CD4-positive, alpha-beta T cell (primary cell): ENCODE results near the gene SIN3B. TPM values are rescaled to one million over a fixed set of nuclear protein-coding genes. Genes with fewer than 3 reads are reported as not detected.

ENCODE experiments used
- ATAC-seq: fragments of 200-7000 bp; cut with Tn5 transposase; one replicate; pipeline ENCODE4 v1.10.0; 2022; ENCODE audit warnings: mild to moderate bottlenecking; ENCODE audit not compliant: poor library complexity
- CTCF ChIA-PET: fragments of 350-600 bp; sonication (Branson Sonifier 250); formaldehyde crosslinking; loops from one replicate; lab custom pipeline; 2021; ENCODE audit warnings: antibody characterized with exemption, inconsistent platforms; lab: Charles Lee
- POLR2A ChIA-PET: fragments of 350-600 bp; sonication (Branson Sonifier 250); formaldehyde crosslinking; loops from one replicate; lab custom pipeline; 2021; ENCODE audit warnings: antibody characterized with exemption, inconsistent platforms; lab: Charles Lee
- DNase-seq, 14 experiments: peaks; one replicate each; pipeline ENCODE4 v3.0.0-alpha.2; 2013 to 2020; ENCODE audit warnings: mixed read lengths in 2 of 14
- H3K27ac ChIP-seq, 2 donors: one replicate each; pipeline versions ENCODE4 v1.5.1 to v1.7.0; 2013; ENCODE audit warnings: low read length in 2 of 2, low read depth in 1 of 2, mild to moderate bottlenecking in 1 of 2
- H3K27me3 ChIP-seq, 2 experiments: 1 replicate in 1 of 2; 2 replicates in 1 of 2; pipeline versions ENCODE4 v1.6.1 to v1.7.0; 2013; ENCODE audit warnings: low read length in 2 of 2, control low read depth in 1 of 2, mild to moderate bottlenecking in 1 of 2, moderate library complexity in 1 of 2; ENCODE audit not compliant: insufficient read depth in 2 of 2, control insufficient read depth in 1 of 2
- H3K36me3 ChIP-seq: one replicate; pipeline ENCODE4 v1.6.1; 2013; ENCODE audit warnings: low read length, control low read depth; ENCODE audit not compliant: insufficient read depth
- H3K4me1 ChIP-seq: one replicate; pipeline ENCODE4 v1.6.1; 2013; ENCODE audit warnings: low read length, control low read depth; ENCODE audit not compliant: insufficient read depth
- H3K4me3 ChIP-seq: one replicate; pipeline ENCODE4 v1.5.1; 2013; ENCODE audit warnings: mild to moderate bottlenecking, low read length, moderate library complexity
- H3K9me3 ChIP-seq, 2 experiments: 1 replicate in 1 of 2; 2 replicates in 1 of 2; pipeline versions ENCODE4 v1.6.1 to v1.7.0; 2013; ENCODE audit warnings: low read length in 2 of 2, mild to moderate bottlenecking in 2 of 2, control low read depth in 1 of 2, moderate library complexity in 1 of 2; ENCODE audit not compliant: control insufficient read depth in 1 of 2, insufficient read depth in 1 of 2
- H3K27ac Mint-ChIP-seq: one replicate; pipeline ENCODE4 v1.8.0; 2020; ENCODE audit warnings: mixed read lengths
- H3K27me3 Mint-ChIP-seq: one replicate; pipeline ENCODE4 v1.8.0; 2021; ENCODE audit warnings: mixed read lengths
- H3K36me3 Mint-ChIP-seq: one replicate; pipeline ENCODE4 v1.8.0; 2021; ENCODE audit warnings: low read depth, mixed read lengths
- H3K4me1 Mint-ChIP-seq: one replicate; pipeline ENCODE4 v1.8.0; 2021; ENCODE audit warnings: low read depth, mixed read lengths
- H3K4me3 Mint-ChIP-seq: one replicate; pipeline ENCODE4 v1.8.0; 2020; ENCODE audit warnings: mild to moderate bottlenecking, mixed read lengths
- H3K9me3 Mint-ChIP-seq: one replicate; pipeline ENCODE4 v1.8.0; 2020; ENCODE audit warnings: mixed read lengths
- intact Hi-C, 2 experiments: fragments of 100-400 bp; cut with DNase I in 1 of 2; cut with micrococcal nuclease in 1 of 2; formaldehyde crosslinking; loops; one replicate each; pipeline versions ENCODE4 v1.15.1 to v1.9.0; 2023 to 2025; cut with DNase I, micrococcal nuclease
- total RNA-seq, 174 experiments: library from RNA in 2 of 174; stranded (reverse) in 2 of 174; gene quantifications; one replicate each; pipeline ENCODE4 v1.2.3 and lab custom pipeline; 2021 to 2026
- TF ChIP-seq, protein P1 (sequence below): fragments of 200-600 bp; IDR thresholded peaks from one replicate; pipeline ENCODE4 v1.8.0; 2022; ENCODE audit warnings: antibody characterized with exemption, mild to moderate bottlenecking

The SIN3B gene
- total RNA-seq, 2 experiments from 2014 or later, result 52.4 to 53.7 TPM

DNA sequence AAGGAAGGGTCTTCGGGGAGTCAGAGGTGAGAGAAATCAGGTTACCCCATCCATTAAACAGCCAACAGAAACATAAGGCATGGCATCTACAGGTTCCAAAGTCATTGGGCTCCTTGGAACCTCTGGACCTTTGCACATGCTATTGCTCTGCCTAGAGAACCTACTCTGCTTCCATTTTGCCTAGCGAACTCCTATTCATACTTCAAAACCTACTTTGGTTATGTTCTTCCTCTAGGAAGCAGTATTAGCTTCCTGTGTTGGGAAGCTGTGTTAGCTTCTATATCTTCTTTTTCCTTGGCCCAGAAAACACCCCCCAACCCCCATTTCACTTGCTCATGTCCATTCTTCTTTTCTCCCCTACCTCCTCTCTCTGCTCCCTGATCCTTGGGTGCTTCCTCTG lies 99.2 kb downstream of the SIN3B start:
- no peak overlapping the region for H3K4me3 Mint-ChIP-seq
- ChIA-PET CTCF (no interaction called here), POLR2A (no interaction called here)
- intact Hi-C loops, result no loop called here
- Histone ChIP-seq H3K27ac (no peak overlapping the region), H3K4me3 (no peak overlapping the region), H3K36me3 (no peaks in the 10 kb centered on the region), H3K27me3 (no peaks in the 10 kb centered on the region), H3K9me3 (peaks cover 7 to 47% of the 10 kb centered on the region in 2 experiments), H3K4me1 (no peaks in the 10 kb centered on the region)
- no peak for DNase-seq
- ATAC-seq, result no peak
- peaks cover 22% of the 10 kb centered on the region for H3K27me3 Mint-ChIP-seq
- no peaks in the 10 kb centered on the region for H3K36me3 Mint-ChIP-seq
- H3K27ac Mint-ChIP-seq, result no peak overlapping the region
- peaks cover 11% of the 10 kb centered on the region for H3K9me3 Mint-ChIP-seq
- TF ChIP-seq, protein P1, sequence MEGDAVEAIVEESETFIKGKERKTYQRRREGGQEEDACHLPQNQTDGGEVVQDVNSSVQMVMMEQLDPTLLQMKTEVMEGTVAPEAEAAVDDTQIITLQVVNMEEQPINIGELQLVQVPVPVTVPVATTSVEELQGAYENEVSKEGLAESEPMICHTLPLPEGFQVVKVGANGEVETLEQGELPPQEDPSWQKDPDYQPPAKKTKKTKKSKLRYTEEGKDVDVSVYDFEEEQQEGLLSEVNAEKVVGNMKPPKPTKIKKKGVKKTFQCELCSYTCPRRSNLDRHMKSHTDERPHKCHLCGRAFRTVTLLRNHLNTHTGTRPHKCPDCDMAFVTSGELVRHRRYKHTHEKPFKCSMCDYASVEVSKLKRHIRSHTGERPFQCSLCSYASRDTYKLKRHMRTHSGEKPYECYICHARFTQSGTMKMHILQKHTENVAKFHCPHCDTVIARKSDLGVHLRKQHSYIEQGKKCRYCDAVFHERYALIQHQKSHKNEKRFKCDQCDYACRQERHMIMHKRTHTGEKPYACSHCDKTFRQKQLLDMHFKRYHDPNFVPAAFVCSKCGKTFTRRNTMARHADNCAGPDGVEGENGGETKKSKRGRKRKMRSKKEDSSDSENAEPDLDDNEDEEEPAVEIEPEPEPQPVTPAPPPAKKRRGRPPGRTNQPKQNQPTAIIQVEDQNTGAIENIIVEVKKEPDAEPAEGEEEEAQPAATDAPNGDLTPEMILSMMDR, result no peak
- H3K4me1 Mint-ChIP-seq, result no peaks in the 10 kb centered on the region

DNA sequence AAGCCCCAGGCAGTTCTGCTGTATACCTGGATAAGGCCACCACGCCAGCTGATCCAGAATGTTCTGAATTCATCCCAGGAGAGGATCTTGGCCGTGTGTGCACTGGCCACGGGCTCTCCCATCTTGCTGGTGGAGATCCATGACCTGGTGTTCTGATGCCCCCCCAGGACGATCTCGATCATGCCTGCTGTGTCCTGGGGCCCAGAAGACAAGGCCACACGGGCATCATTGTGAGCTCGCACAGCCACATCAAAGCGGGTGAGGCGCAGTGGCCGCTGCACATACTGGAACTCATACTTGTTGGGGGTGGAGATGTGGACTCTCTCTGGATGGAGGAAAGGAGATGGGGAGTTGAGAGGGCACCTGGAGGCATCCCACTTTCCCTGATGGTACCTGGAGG lies 99.7 kb downstream of the SIN3B start:
- no peak for ATAC-seq
- Mint-ChIP-seq H3K4me1 (no peaks in the 10 kb centered on the region), H3K4me3 (no peak overlapping the region), H3K9me3 (peaks cover 16% of the 10 kb centered on the region), H3K36me3 (no peaks in the 10 kb centered on the region), H3K27me3 (peaks cover 22% of the 10 kb centered on the region), H3K27ac (no peak overlapping the region)
- TF ChIP-seq, protein P1, result no peak
- ChIA-PET CTCF (no interaction called here), POLR2A (no interaction called here)
- no peak for DNase-seq
- Histone ChIP-seq H3K4me3 (no peak overlapping the region), H3K27ac (no peak overlapping the region), H3K9me3 (peaks cover 10 to 44% of the 10 kb centered on the region in 2 experiments), H3K27me3 (no peaks in the 10 kb centered on the region), H3K36me3 (no peaks in the 10 kb centered on the region), H3K4me1 (no peaks in the 10 kb centered on the region)
- intact Hi-C loops, result no loop called here

Other genes starting within 250 kb of the SIN3B start
- 10 to 100 TPM; 50.4 to 52.4 TPM for gene MED26, start 201.2 kb upstream of the SIN3B start, total RNA-seq
- gene SMIM7, start 169.3 kb upstream of the SIN3B start, total RNA-seq, result 10 to 100 TPM; 44.3 to 47.4 TPM
- under 1 TPM in 1 of 2 experiments, not detected in 1; 0.59 TPM for gene TMEM38A, start 168.3 kb upstream of the SIN3B start, total RNA-seq
- gene NWD1, start 109.6 kb upstream of the SIN3B start, total RNA-seq, result not detected
- gene F2RL3, start 59.6 kb downstream of the SIN3B start, total RNA-seq, result not detected
- gene CPAMD8, start 197.4 kb downstream of the SIN3B start, total RNA-seq, result under 1 TPM; 0.05 to 0.34 TPM
- gene HAUS8, start 246.1 kb downstream of the SIN3B start, total RNA-seq, result 10 to 100 TPM; 20.6 to 20.7 TPM
- 100 to 1,000 TPM; 176 to 184 TPM for gene MYO9B, start 246.4 kb downstream of the SIN3B start, total RNA-seq